GM20000 (cell line): Measurements from ENCODE around the gene SULT1A1.
"Not testable (repeated sequence)": the region's sequence is repeated elsewhere in the genome, so short reads cannot be mapped to it uniquely, and the experiment has no call there.

ENCODE experiments used
- DNase-seq: peaks from one replicate; pipeline ENCODE4 v3.0.0; 2012; ENCODE audit warnings: low spot score
- TF ChIP-seq, protein P1 (sequence below): IDR thresholded peaks from 2 replicates; pipeline ENCODE4 v1.5.1; 2012; ENCODE audit warnings: mild to moderate bottlenecking, control low read depth; ENCODE audit errors: extremely low read depth, missing control alignments

Gene SULT1A1

DNA sequence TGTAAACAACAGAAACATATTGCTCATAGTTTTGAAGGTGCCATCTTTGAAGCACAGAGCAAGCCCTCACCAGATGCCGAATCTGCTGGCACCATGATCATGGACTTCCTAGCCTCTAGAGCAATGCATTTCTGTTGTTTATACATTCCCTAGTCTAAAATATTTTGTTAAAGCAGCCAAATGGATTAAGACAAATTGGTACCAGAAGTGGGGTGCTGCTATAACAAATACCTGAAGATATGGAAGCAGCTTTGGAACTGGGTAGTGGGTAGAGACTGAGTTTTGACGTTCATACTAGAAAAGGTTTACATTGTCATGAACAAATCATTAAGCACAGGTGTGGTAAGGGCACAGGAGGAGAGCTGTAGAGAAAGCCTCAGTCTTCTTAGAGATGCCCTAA, 42.6 kb downstream of the SULT1A1 start:
- DNase-seq = no peak
- TF ChIP-seq, protein P1, sequence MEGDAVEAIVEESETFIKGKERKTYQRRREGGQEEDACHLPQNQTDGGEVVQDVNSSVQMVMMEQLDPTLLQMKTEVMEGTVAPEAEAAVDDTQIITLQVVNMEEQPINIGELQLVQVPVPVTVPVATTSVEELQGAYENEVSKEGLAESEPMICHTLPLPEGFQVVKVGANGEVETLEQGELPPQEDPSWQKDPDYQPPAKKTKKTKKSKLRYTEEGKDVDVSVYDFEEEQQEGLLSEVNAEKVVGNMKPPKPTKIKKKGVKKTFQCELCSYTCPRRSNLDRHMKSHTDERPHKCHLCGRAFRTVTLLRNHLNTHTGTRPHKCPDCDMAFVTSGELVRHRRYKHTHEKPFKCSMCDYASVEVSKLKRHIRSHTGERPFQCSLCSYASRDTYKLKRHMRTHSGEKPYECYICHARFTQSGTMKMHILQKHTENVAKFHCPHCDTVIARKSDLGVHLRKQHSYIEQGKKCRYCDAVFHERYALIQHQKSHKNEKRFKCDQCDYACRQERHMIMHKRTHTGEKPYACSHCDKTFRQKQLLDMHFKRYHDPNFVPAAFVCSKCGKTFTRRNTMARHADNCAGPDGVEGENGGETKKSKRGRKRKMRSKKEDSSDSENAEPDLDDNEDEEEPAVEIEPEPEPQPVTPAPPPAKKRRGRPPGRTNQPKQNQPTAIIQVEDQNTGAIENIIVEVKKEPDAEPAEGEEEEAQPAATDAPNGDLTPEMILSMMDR = no peak

GRCh38 chr16:28566233-28566925, 43.5 kb downstream of the SULT1A1 start:
- not testable (repeated sequence) for DNase-seq

- TF ChIP-seq, protein P1 = no peak
- DNase-seq = no peak
Observed at GRCh38 chr16:28563218-28563617, 46.6 kb downstream of the SULT1A1 start.

- TF ChIP-seq, protein P1 = no peak
- DNase-seq = no peak
Observed at GRCh38 chr16:28562199-28562598, 47.6 kb downstream of the SULT1A1 start.

DNA sequence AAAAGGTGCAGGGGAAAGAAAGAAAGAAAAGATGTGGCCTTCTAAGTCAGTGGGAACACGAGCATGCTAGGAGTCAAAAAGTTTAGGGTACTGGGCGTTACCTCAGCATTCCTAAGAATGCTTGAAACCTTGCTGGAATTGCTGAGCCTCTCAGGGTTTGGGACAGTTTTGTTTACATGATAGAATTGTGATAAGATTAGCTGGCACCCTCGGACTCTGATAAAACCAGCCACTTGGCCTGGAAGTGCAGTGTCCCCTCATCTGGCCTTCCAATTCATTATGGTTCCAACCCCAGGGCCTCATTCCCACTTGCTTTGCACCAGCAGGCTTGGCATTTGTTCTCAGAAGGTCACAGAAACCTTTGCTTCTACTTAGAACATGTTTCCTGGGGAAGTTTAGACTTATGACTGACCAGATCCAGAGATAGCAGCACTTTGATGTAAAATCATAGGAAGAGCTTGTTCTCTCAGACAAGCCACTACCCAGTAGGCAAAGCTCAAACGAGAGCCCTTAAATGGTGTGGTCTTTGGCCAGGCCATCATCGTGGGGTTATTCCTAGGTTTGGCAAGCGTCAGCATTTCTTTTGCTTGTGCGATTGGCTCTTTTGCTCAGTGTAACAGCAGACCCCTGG, 48.2 kb downstream of the SULT1A1 start:
- DNase-seq = no peak
- TF ChIP-seq, protein P1 = no peak

DNA sequence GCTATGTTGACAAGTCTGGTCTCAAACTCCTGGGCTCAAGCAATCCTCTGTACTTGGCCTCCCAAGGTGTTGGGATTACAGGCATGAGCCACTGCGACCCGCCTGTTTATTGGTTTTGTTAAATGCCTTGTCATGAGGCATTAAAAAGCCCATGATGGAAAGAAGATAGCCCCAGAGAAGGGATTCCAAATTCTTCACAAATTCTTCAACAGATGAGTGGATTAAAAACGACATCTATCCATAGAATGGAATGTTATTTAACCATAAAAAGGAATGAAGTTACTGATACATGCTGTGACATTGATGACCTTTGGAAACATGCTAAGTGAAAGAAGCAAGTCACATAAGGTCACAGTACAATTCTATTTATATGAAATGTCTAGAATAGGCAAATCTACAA, 51.4 kb downstream of the SULT1A1 start:
- DNase-seq = no peak
- TF ChIP-seq, protein P1 = no peak

DNA sequence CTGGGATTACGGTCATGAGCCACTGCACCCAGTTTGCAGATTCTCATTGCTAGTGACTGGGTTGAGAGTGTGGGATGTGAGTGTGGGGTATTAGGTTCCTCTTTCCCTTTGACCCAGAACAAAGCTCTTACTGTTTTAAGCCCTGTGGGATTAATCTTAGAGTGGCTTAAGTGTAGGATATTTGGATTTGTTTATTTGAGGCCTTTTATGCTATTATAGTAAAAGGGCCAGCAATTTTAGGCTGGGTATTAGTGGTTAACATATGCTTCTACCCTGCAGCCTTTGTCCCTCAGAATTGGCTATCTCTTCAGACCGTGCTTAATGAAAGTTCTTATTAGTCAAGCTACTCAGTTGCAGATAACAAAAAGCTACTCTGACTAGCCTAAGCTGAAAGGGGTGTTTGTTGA, 52.9 kb downstream of the SULT1A1 start:
- TF ChIP-seq, protein P1 = no peak
- no peak for DNase-seq

DNA sequence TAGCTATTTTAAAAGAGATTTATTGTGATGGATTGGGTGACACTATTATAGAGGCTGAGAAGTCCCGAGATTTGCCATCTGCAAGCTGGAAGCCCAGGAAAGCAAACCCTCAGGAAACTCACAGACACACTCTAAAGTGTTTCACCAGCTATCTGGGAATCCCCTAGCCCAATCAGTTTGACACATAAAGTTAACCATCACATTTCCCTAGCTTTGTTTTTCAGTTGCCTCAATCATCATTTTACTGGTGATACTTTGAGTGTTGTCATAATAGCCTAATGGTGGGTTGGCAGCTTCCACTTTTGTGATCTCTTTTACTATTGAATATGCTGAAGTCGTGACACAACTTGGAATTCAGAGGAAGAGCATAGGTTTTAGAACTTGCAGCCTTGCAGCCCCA, 54.3 kb downstream of the SULT1A1 start:
- DNase-seq = peak; percentile 29
- TF ChIP-seq, protein P1 = no peak
